Breast epithelium (tissue), 4 donors: ENCODE measurements around the gene NDUFV2. TPM values are rescaled to one million over a fixed set of nuclear protein-coding genes. Genes with fewer than 3 reads are reported as not detected.

Experiments used
- DNase-seq, 2 donors: peaks; one replicate each; pipeline ENCODE4 v3.0.0-alpha.2; 2019; ENCODE audit warnings: low spot score in 2 of 2
- H3K27ac ChIP-seq, 2 donors: fragments of 200-600 bp; sonication (generic) in 1 of 2; one replicate each; pipeline ENCODE4 v1.5.1; 2016 to 2019; ENCODE audit warnings: mild to moderate bottlenecking in 1 of 2
- H3K27me3 ChIP-seq, 2 donors: fragments of 200-600 bp; sonication (generic) in 1 of 2; one replicate each; pipeline versions ENCODE4 v1.5.1 to v1.6.0; 2017 to 2019; ENCODE audit warnings: control low read depth in 1 of 2, mild to moderate bottlenecking in 1 of 2
- H3K36me3 ChIP-seq: fragments of 200-600 bp; one replicate; pipeline ENCODE4 v1.5.1; 2019
- H3K4me1 ChIP-seq, 2 donors: fragments of 200-600 bp; sonication (generic); one replicate each; pipeline ENCODE4 v1.5.1; 2016 to 2019; ENCODE audit warnings: control low read depth in 1 of 2
- H3K4me3 ChIP-seq, 3 donors: fragments of 200-600 bp; sonication (generic); 1 replicate in 2 of 3; 2 replicates in 1 of 3; pipeline ENCODE4 v1.5.1; 2016 to 2019; ENCODE audit warnings: mild to moderate bottlenecking in 3 of 3, moderate library complexity in 2 of 3
- H3K9me3 ChIP-seq, 2 donors: fragments of 200-600 bp; sonication (generic) in 1 of 2; one replicate each; pipeline ENCODE4 v1.5.1; 2016 to 2019; ENCODE audit warnings: control low read depth in 1 of 2
- CTCF ChIP-seq, 3 donors: fragments of 450-650 bp; IDR thresholded peaks; one replicate each; pipeline ENCODE4 v1.5.1; 2016 to 2017; ENCODE audit warnings: antibody characterized with exemption in 3 of 3, mild to moderate bottlenecking in 3 of 3, moderate library complexity in 3 of 3
- POLR2A ChIP-seq: fragments of 450-650 bp; IDR thresholded peaks from one replicate; pipeline ENCODE4 v1.6.1; 2016; ENCODE audit warnings: antibody characterized with exemption, mild to moderate bottlenecking, moderate library complexity
- POLR2AphosphoS5 ChIP-seq, 3 donors: sonication (generic); formaldehyde crosslinking; IDR thresholded peaks; one replicate each; pipeline ENCODE4 v1.6.1; 2017; ENCODE audit warnings: antibody characterized with exemption in 3 of 3
- intact Hi-C: fragments of 100-400 bp; cut with DNase I; formaldehyde crosslinking; loops from one replicate; pipeline ENCODE4 v1.15.1; 2023; ENCODE audit warnings: low total_unique reads
- total RNA-seq, 3 donors: library from RNA; depleted of rRNA; stranded (reverse); fragments of >200 nt; gene quantifications; one replicate each; pipeline ENCODE4 v1.1.0, GENCODE V29; 2016

The NDUFV2 gene
- total RNA-seq, 3 donors from 2014 or later: 106 to 116 (median 113) TPM

- no peak overlapping the region for H3K27ac ChIP-seq
- no peaks in the 10 kb centered on the region for H3K9me3 ChIP-seq
- H3K4me3 ChIP-seq: no peak overlapping the region
- intact Hi-C loops: no loop called here
- no peaks in the 10 kb centered on the region for H3K27me3 ChIP-seq
- H3K36me3 ChIP-seq: no peaks in the 10 kb centered on the region
- DNase-seq: no peak
- no peaks in the 10 kb centered on the region for H3K4me1 ChIP-seq
- no peak for TF ChIP-seq CTCF (IDR thresholded peaks at IDR 0.05)
- TF ChIP-seq POLR2AphosphoS5 (IDR thresholded peaks at IDR 0.05): no peak
- no peak for TF ChIP-seq POLR2A
Observed at GRCh38 chr18:9094307-9095226, 7.9 kb upstream of the NDUFV2 start.

DNA sequence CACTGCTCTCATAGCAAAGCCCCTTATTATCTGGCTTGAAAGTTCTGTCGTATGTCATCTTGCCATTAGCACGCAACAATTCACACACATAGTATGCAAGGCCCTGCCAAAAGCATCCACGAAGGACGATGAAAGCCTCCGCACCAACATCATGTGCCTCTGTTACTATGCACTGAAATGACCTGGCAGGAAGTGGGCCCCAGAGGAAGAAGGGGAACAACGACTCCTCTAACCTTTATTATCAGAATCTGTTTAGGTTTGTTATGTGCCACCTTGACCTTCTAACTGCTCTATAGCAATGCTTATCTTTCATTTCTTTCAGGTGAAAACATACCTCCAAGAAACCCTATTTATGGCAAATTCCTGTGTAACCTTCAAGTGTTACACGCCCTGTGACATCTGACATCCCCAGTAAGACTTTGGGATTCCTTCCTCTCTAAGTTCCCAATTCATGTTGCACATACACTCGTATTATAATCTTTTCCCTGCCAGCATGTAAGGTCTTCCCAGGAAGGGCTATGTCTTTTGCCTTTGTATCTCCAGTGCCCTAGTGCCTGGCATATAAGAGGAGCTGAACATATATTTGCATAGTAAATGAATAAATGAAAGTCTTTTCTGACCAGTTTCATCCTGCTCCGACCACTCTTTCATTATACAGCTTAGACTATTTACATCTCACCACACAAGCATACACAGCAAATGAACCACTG is 7.0 kb upstream of the NDUFV2 start:
- TF ChIP-seq CTCF (IDR thresholded peaks at IDR 0.05): no peak
- no peak for TF ChIP-seq POLR2A
- TF ChIP-seq POLR2AphosphoS5 (IDR thresholded peaks at IDR 0.05): no peak
- Histone ChIP-seq H3K4me3 (no peak overlapping the region), H3K9me3 (no peaks in the 10 kb centered on the region), H3K27ac (no peak overlapping the region), H3K4me1 (no peaks in the 10 kb centered on the region), H3K27me3 (no peaks in the 10 kb centered on the region), H3K36me3 (no peaks in the 10 kb centered on the region)
- DNase-seq: no peak
- intact Hi-C loops: no loop called here

DNA sequence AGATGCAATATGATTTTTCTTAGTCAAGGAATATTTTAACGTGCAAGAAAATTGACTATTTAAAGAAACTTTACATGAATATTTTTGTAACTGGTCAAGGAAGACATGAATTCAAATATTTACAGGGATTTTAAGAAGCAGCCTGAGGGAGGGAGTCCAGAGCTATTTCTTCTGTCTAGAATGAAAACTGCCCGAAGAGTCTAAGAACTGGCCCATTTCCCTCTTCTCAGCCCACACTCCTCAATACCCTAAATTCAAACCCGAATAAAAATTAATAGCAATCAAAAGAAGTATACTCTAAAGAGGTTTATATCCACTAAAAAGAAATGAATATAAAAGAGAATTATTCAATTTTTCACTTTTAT is 6.5 kb upstream of the NDUFV2 start:
- intact Hi-C loops: no loop called here
- no peak overlapping the region for H3K27ac ChIP-seq
- H3K36me3 ChIP-seq: no peaks in the 10 kb centered on the region
- TF ChIP-seq POLR2AphosphoS5 (IDR thresholded peaks at IDR 0.05): no peak
- no peaks in the 10 kb centered on the region for H3K4me1 ChIP-seq
- H3K27me3 ChIP-seq: no peaks in the 10 kb centered on the region
- no peak overlapping the region for H3K4me3 ChIP-seq
- no peak for DNase-seq
- H3K9me3 ChIP-seq: no peaks in the 10 kb centered on the region

DNA sequence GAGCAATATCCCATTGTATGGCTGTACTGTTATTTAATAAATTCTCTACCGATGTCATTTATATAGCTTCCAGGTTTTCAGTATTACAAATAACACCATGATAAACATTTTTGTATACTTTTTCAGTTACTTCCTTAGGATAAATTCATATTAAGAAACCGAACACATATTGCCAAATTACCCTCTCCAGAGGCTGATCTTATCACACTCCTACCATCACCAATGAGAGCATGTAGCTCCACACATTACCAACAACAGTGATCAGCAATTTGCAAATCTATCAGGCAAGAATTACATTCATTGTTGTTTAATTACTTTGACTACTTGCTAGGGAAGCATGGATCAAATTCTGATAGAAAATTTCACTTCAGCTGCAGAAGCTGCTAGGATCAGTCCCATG is 5.8 kb upstream of the NDUFV2 start:
- H3K4me3 ChIP-seq: no peak overlapping the region
- no peaks in the 10 kb centered on the region for H3K36me3 ChIP-seq
- no peak overlapping the region for H3K27ac ChIP-seq
- no peaks in the 10 kb centered on the region for H3K27me3 ChIP-seq
- TF ChIP-seq POLR2AphosphoS5 (IDR thresholded peaks at IDR 0.05) (no peak), CTCF (IDR thresholded peaks at IDR 0.05) (no peak), POLR2A (no peak)
- intact Hi-C loops: no loop called here
- no peak for DNase-seq
- no peaks in the 10 kb centered on the region for H3K9me3 ChIP-seq
- no peaks in the 10 kb centered on the region for H3K4me1 ChIP-seq

DNA sequence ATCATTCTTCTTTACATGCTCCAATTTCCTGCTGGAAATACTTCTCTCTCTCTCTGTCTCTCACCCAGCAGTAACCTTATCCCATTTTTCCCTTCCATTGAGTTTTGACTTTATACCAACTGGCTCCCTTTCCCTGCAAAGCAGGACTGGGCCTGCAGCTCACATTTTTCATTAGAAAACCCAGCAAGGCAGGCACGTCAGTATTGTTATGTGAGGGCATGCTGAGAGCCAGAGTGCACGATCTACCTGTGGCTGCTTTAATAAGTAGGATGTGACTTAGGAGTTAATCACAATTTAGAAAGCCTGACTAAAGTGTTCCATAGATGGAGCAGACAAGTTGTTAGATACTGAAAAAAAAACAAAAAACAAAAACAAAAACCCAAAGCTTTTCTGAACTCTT is 5.2 kb upstream of the NDUFV2 start:
- TF ChIP-seq POLR2AphosphoS5 (IDR thresholded peaks at IDR 0.05) (no peak), POLR2A (no peak), CTCF (IDR thresholded peaks at IDR 0.05) (no peak)
- Histone ChIP-seq H3K27ac (peak overlapping the region in 1 of 2 donors; percentile 42), H3K27me3 (no peaks in the 10 kb centered on the region), H3K4me3 (no peak overlapping the region), H3K9me3 (no peaks in the 10 kb centered on the region), H3K4me1 (no peaks in the 10 kb centered on the region), H3K36me3 (no peaks in the 10 kb centered on the region)
- intact Hi-C loops: no loop called here
- no peak for DNase-seq
